Thyroid gland (tissue), 4 donors: ENCODE measurements around the gene MACROD1. TPM values are rescaled to one million over a fixed set of nuclear protein-coding genes. Genes with fewer than 3 reads are reported as not detected.

Experiments
- DNase-seq, 2 donors: peaks; one replicate each; pipeline ENCODE4 v3.0.0-alpha.2; 2019
- H3K27ac ChIP-seq, 3 donors: fragments of 200-600 bp; sonication (generic); 1 replicate in 2 of 3; 2 replicates in 1 of 3; pipeline ENCODE4 v1.5.1; 2016 to 2019; ENCODE audit warnings: mild to moderate bottlenecking in 1 of 3, moderate library complexity in 1 of 3
- H3K27me3 ChIP-seq: fragments of 200-600 bp; sonication (generic); one replicate; pipeline ENCODE4 v1.5.1; 2019
- H3K36me3 ChIP-seq, 2 donors: fragments of 200-600 bp; sonication (generic); one replicate each; pipeline ENCODE4 v1.5.1; 2016 to 2019
- H3K4me1 ChIP-seq, 2 donors: fragments of 200-600 bp; sonication (generic); one replicate each; pipeline ENCODE4 v1.5.1; 2017 to 2019
- H3K4me3 ChIP-seq, 3 donors: fragments of 200-600 bp; sonication (generic); replicated peaks in 1 of 3; 1 replicate in 2 of 3; 2 replicates in 1 of 3; pipeline ENCODE4 v1.5.1; 2016; ENCODE audit warnings: mild to moderate bottlenecking in 1 of 3
- H3K9me3 ChIP-seq: fragments of 200-600 bp; sonication (generic); one replicate; pipeline ENCODE4 v1.5.1; 2017
- CTCF ChIP-seq, 6 experiments: fragments of 200-600 bp in 3 of 6; fragments of 450-650 bp in 3 of 6; sonication (generic) in 3 of 6; IDR thresholded peaks; one replicate each; pipeline ENCODE4 v1.5.1; 2016 to 2019; ENCODE audit warnings: antibody characterized with exemption in 6 of 6, mild to moderate bottlenecking in 2 of 6, inconsistent platforms in 1 of 6, moderate library complexity in 1 of 6
- POLR2A ChIP-seq, 2 donors: fragments of 450-650 bp; IDR thresholded peaks; one replicate each; pipeline ENCODE4 v1.6.1; 2017; ENCODE audit warnings: antibody characterized with exemption in 2 of 2, mild to moderate bottlenecking in 2 of 2, moderate library complexity in 1 of 2
- WGBS, 2 donors: methylation state at CpG; one replicate each; pipeline ENCODE4 v1.1.5; 2017; 5-methylcytosine and 5-hydroxymethylcytosine counted together
- intact Hi-C: fragments of 100-400 bp; cut with DNase I; formaldehyde crosslinking; loops from one replicate; pipeline ENCODE4 v1.15.1; 2023
- total RNA-seq, 4 donors: library from RNA; depleted of rRNA; stranded (reverse); fragments of >200 nt; gene quantifications; one replicate each; pipeline ENCODE4 v1.2.3, GENCODE V29; 2016

Gene MACROD1
- total RNA-seq, 4 donors from 2014 or later = 62.5 to 89.5 (median 70.0) TPM

GRCh38 chr11:64069401-64070313 lies 96.3 kb downstream of the MACROD1 start:
- TF ChIP-seq CTCF (IDR thresholded peaks at IDR 0.05) (no peak), POLR2A (IDR thresholded peaks at IDR 0.05) (no peak)
- no peak overlapping the region for H3K27ac ChIP-seq
- no peaks in the 10 kb centered on the region for H3K4me1 ChIP-seq
- WGBS, 2 donors = 89% methylated on average over 11 to 18 of the region's 23 CpGs
- H3K27me3 ChIP-seq = no peaks in the 10 kb centered on the region
- no peak for DNase-seq
- H3K4me3 ChIP-seq = no peak overlapping the region
- intact Hi-C loops = no loop called here
- H3K9me3 ChIP-seq = no peaks in the 10 kb centered on the region
- no peaks in the 10 kb centered on the region for H3K36me3 ChIP-seq

- H3K9me3 ChIP-seq = no peaks in the 10 kb centered on the region
- H3K27me3 ChIP-seq = no peaks in the 10 kb centered on the region
- no peak overlapping the region for H3K27ac ChIP-seq
- TF ChIP-seq POLR2A (IDR thresholded peaks at IDR 0.05) (no peak), CTCF (IDR thresholded peaks at IDR 0.05) (no peak)
- no peaks in the 10 kb centered on the region for H3K36me3 ChIP-seq
- no peak overlapping the region for H3K4me3 ChIP-seq
- intact Hi-C loops = no loop called here
- 82 to 90% methylated on average over 9 to 20 of the region's 20 CpGs for whole genome bisulfite sequencing, 2 donors
- no peak for DNase-seq
- no peaks in the 10 kb centered on the region for H3K4me1 ChIP-seq
These were observed 97.1 kb downstream of the MACROD1 start for GRCh38 chr11:64068705-64069400.

DNA sequence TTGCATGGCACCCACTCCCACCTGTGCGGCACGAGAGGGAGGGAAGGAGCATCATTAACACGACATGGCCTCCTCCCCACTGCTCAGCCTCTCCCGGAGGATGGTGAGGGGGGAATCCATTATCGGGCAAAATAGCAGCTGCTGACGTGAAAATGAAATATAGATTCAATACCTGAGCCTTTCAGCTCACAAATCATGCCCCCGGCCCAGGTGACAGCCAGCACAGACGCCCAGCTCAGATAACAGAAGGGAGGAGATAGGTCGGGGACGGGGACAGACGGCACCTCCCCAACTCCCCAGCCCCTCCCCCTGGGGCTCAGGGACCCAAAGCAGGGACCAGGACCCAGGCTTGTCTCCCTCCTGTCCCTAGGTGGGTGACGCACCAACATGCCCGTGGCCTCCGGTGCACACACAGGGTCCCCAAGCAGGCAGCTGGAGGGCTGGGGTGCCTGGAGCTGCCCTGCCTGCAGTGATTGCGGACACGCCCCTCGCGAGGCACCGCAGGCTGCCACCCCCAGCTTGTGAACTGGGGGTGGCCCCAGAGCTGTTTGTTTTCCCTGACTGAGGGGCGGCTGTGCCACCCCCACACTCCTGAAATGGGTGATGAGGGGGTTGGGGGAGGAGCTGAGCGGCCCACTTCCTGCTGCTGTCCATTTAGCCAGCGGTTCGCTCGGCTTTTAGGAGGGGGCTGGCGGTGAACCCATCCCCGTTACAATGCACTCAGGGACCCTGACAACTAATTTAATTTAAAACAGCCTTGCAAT lies 98.5 kb downstream of the MACROD1 start:
- no peak for DNase-seq
- H3K36me3 ChIP-seq = no peaks in the 10 kb centered on the region
- H3K27ac ChIP-seq = no peak overlapping the region
- H3K4me1 ChIP-seq = no peaks in the 10 kb centered on the region
- H3K27me3 ChIP-seq = no peaks in the 10 kb centered on the region
- TF ChIP-seq POLR2A (IDR thresholded peaks at IDR 0.05) (no peak), CTCF (IDR thresholded peaks at IDR 0.05) (no peak)
- 76 to 82% methylated on average over 20 to 25 of the region's 26 CpGs for WGBS, 2 donors
- no peaks in the 10 kb centered on the region for H3K9me3 ChIP-seq
- H3K4me3 ChIP-seq = no peak overlapping the region
- intact Hi-C loops = no loop called here

GRCh38 chr11:64065712-64066111 lies 100.2 kb downstream of the MACROD1 start:
- no peaks in the 10 kb centered on the region for H3K9me3 ChIP-seq
- no peaks in the 10 kb centered on the region for H3K27me3 ChIP-seq
- 98% methylated on average over 10 of the region's 10 CpGs for WGBS, 2 donors
- peaks cover 4 to 6% of the 10 kb centered on the region in 2 donors for H3K4me1 ChIP-seq
- no peak for DNase-seq
- no peak overlapping the region for H3K4me3 ChIP-seq
- H3K36me3 ChIP-seq = no peaks in the 10 kb centered on the region
- intact Hi-C loops = no loop called here
- TF ChIP-seq CTCF (IDR thresholded peaks at IDR 0.05) (no peak), POLR2A (IDR thresholded peaks at IDR 0.05) (no peak)
- no peak overlapping the region for H3K27ac ChIP-seq
